Hematopoietic multipotent progenitor cell treated with erythropoietin and hydrocortisone succinate and interleukin-3 and kit ligand, for 17 days (in vitro differentiated cells): ENCODE data around the gene ZNRD2.
A peak's percentile ranks its signal among the peaks of the same experiment; 100 is the strongest.

Experiments used
- DNase-seq: peaks from one replicate; pipeline ENCODE4 v3.0.0-alpha.2; 2015; ENCODE audit warnings: low spot score

The ZNRD2 gene

GRCh38 chr11:65588199-65589054, 18.1 kb downstream of the ZNRD2 start:
- DNase-seq = peak; percentile 86

- peak; percentile 42 for DNase-seq
Measured at GRCh38 chr11:65589444-65590239, 19.4 kb downstream of the ZNRD2 start.

- DNase-seq = no peak
Measured at GRCh38 chr11:65590240-65590738, 20.0 kb downstream of the ZNRD2 start.

DNA sequence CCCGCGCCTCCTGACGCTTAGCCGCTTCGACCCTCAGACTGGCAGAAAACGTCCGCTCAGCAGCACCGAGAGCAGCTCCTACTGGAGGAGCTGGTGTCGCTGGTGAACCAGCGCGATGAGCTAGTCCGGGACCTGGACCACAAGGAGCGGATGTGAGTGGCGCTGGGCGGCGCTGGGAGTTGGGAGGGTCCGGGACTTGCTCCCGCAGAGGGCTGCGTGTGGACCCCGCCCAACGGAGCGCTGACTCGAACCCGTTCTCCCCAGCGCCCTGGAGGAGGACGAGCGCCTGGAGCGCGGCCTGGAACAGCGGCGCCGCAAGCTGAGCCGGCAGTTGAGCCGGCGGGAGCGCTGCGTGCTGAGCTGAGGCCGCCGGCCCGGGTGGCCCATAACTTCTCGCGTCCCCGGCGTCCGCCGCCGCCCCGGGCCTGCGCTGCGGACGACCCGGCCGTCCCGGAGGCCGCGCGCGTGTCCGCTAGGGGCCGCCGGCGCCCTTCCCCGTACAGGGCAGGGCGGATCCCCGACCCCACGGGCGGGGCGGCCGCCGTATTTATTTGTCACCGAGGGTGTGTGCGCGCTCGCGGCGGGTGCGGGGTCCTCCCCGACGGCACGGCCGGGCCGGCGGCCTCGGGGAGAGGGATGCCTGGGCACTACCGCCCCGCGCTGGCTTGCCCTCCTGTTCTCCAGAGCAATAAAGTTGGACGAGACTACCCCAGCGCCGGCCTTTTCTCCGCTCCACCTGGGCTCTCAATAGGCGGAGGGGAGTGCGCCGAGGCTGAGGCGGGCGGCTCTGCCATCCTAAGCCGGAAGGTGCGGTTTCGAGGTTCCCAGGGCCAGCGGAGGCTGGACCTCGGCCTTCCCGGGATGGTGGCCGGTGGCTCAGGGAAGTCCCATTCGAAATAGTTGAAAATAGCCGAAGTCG, 21.9 kb downstream of the ZNRD2 start:
- no peak for DNase-seq

DNA sequence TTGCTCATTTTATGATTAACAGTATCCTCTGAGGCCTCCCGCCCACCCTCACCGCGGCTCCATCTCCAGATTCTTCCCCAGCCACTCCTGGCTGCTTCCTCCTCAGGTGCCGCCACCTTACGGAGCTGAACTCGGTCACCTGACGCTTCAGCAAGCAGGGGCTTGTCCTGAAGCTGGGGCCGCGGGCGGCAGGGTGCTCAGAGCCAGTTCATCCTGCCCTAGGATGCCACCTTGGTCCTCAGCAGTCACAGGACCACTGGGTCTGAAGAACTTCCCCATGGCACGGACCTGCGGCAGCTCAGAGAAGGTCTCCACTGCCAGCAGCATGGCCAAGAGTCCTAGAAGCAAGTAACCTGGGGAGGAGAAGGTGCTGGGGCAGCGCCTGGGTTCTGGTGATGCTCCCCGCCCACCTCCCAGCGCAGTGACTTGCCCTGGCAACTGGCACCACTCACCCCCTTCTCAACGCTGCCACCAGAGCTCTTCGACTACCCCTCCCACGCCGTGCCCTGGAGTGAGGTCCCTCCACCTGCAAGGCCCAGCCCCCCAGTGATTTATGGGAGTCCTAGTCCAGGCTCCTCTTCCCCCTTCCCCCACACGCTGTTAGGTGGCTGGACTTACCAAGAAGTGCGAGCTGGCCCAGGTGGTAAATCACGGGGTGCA, 22.7 kb downstream of the ZNRD2 start:
- DNase-seq = no peak

DNA sequence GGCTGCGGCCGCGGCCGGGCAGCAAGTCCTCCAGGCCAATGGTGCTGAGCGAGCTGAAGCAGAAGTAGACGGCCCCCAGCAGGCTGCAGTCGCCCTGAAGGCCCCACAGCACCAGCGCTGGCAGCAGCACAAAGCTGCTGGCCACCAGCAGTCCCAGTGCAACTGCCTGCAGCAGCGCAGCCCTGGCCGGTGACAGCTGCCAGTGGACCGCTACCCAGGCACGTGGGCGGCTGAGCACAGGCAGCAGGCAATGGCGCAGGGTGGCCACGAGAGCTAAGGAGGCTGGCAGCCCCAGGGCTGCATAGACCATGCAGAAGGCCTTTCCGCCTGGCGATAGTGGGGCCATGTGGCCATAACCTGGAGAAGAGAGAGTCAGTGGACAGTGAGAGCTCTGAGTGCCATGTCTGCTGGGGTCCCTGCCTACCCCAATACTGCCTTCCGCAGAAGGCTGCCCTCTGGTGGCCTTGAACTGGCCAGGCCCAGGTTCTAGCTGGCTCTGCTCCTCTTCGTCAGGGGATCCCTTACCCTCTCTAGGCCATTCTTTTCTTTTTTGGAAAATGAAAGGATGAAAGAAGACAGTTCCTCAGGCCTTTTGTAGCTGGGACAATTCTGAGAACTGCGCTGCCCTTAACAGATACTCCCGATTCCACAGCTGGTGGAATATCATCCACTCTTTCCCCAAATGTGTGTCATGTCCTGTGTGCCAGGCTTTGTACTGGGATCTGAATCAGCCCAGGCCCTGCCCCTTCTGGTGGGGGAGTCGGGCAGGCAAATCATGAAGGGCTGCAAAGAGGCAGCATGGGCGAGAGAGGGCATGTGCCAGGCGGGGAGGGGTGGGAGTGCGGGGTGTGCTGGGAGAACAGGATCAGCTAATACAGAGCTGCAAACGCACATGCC, 23.5 kb downstream of the ZNRD2 start:
- DNase-seq = peak; percentile 64

DNA sequence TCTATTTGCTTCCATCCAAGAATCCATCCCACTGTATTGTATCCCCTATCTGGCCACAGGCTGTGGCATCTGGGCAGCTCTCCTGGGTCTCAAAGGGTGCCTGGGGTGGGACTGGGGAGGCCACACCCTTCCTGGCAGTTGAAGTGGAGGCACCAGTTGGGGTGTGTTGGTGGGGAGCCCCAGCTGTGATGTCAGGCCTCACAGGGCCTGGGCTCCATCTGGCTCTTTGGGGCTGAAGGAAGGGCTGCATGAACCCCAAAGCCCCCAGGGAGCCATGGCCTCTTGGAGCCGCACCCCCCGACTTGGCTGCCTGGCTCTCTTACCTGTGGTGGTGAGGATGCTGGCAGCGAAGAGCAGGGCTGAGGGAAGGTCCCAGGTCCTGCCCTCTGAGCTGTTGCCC, 24.9 kb downstream of the ZNRD2 start:
- DNase-seq = no peak

- no peak for DNase-seq
Measured at GRCh38 chr11:65595543-65596281, 25.4 kb downstream of the ZNRD2 start, which contains the start of gene KCNK7. Gene KCNK7 (minus strand): TSS chr11:65595800. CDS start chr11:65595772, 28 bp downstream.

- DNase-seq = no peak
Measured at GRCh38 chr11:65596520-65596919, 26.2 kb downstream of the ZNRD2 start.

GRCh38 chr11:65598258-65598699, 28.0 kb downstream of the ZNRD2 start:
- DNase-seq = no peak

DNA sequence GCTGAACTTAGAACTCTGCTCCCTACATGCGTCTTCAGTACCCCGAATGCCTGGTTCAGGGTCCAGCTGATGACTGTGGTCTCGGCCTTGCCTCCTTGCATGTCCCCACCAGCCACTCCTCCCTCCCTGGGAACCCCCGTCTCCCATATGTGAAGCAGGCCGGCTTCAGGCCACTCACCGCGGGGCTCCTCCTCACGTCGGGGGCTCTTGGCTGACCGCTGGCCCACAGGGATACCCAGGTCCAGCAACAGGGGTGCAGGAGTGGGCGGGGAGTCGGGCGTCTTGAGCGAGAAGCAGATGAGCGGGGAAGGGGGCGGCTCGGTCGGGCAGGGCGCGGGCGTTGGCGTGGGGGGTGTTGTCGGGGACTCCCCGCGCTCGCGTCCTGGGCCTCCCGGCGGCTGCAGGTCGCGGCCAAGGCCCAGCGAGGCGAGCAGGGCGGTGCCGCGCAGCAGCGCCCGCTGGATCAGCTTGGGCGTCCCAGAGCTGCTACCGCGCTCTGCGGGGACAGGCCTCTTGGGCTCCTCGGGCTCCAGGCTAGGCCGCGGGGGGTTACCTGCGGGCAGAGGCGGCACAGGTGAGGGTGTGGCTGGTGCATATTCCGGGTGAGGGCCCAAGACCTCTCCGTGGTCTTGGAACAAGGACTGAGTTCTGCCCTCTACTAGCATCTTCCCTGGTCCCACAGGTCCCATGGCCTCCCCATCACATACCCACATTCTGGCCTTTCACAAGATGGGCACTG, 29.1 kb downstream of the ZNRD2 start:
- no peak for DNase-seq

DNA sequence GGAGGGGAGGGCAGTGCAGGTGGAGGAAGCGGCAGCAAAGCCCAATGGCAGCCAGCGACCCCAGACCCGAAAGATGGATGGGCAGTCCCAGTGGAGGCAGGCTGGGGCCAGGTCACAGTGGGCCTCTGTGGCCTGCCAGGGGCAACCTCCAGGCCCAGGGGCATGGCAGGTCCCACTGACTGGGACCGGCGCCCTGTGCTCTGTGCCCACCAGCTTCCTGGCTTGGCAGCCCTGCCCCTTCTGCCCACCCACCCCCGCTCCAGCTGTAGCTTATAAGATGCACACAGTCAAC, 29.6 kb downstream of the ZNRD2 start:
- no peak for DNase-seq

GRCh38 chr11:65604258-65604657, 34.0 kb downstream of the ZNRD2 start:
- DNase-seq = no peak

- DNase-seq = no peak
Measured at GRCh38 chr11:65606876-65607613, 36.8 kb downstream of the ZNRD2 start.

GRCh38 chr11:65607614-65608426, 37.5 kb downstream of the ZNRD2 start:
- no peak for DNase-seq

DNA sequence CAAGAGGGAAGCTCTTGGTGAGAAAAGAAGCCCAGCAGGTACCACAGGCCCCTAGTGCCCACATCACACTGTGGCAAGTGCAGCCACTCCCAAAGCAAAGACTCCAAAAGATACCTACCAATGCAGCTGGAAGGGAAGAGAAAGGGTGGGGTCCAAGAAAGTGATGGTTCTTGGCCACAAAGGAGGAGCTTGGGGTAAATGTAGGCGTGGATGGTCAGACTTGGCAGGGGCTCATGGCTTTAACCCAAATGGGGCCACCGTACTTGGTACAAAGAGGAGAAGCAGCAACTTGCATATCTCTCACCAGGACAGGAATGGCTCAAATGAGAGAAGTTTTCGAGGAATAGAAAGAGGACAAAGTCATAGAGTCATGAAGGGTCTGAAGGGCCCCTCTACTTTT, 39.0 kb downstream of the ZNRD2 start:
- DNase-seq = no peak

GRCh38 chr11:65609665-65610064, 39.4 kb downstream of the ZNRD2 start:
- DNase-seq = peak; percentile 74
